Activated T-cell treated with anti-CD3 and anti-CD28 coated beads, Interleukin-2, amount 50 U/mL, for 48 hours (primary cell): ENCODE data around the gene TDRD9.

ENCODE experiments used
- DNase-seq, 2 experiments: peaks; one replicate each; pipeline ENCODE4 v3.0.0-alpha.2; 2020

TDRD9 gene

GRCh38 chr14:104081261-104081835 lies 153.1 kb downstream of the TDRD9 start:
- no peak for DNase-seq

- no peak for DNase-seq
These were observed 153.8 kb downstream of the TDRD9 start for GRCh38 chr14:104081951-104082464.

DNA sequence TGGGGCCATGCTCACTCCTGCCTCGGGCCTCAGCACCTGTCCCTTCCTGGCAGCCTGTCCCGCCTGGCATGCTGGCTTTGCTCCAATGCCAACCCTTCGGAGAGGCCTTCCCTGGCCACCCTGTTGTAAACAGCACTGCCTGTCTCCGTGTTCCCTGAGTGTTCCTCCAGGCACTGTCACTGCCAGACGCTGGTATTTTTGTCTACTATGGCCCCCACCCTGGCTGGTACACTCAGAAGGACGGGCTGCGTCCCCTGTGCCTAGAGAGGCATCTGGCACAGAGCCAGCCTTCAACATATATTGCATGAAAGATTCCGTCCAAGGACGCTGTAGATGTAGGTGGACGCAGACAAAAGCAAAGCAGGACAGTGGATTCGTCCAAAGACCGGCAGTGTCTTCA lies 154.6 kb downstream of the TDRD9 start:
- DNase-seq = no peak

DNA sequence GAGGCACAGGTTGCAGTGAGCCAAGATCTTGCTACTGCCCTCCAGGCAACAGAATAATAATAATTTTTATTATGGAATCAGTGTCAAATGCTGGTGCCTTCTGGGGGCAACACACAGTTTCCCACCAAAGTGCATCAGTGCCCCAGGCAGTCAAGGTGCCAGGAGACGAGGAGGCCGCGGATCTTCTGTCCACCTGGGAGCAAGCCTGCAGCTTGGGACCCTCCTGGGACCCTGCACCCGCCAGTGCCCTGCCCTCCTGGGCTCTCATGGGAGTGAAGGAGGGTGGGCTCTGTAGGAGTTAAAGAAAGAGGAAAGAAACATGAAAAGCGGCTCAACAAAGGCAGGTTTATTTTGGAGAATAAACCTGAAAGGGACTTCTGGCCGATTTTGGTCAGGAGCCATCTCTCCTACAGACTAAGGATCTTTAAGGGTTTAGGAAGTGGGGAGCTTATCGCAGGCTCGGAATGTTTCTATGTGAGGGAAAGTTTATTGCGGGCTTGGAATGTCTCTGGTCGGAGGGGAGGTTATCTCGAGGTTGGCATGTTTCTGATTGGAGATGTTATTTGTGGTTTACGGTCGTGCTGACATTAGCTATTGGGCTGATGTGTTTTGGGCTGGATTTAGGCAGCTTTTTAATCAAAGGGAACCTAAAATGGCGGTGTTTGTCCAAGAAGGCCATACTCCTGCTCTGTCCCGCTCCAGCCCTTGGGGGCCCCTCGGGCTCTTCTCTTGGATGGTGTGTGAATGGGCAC lies 156.2 kb downstream of the TDRD9 start:
- DNase-seq = no peak

DNA sequence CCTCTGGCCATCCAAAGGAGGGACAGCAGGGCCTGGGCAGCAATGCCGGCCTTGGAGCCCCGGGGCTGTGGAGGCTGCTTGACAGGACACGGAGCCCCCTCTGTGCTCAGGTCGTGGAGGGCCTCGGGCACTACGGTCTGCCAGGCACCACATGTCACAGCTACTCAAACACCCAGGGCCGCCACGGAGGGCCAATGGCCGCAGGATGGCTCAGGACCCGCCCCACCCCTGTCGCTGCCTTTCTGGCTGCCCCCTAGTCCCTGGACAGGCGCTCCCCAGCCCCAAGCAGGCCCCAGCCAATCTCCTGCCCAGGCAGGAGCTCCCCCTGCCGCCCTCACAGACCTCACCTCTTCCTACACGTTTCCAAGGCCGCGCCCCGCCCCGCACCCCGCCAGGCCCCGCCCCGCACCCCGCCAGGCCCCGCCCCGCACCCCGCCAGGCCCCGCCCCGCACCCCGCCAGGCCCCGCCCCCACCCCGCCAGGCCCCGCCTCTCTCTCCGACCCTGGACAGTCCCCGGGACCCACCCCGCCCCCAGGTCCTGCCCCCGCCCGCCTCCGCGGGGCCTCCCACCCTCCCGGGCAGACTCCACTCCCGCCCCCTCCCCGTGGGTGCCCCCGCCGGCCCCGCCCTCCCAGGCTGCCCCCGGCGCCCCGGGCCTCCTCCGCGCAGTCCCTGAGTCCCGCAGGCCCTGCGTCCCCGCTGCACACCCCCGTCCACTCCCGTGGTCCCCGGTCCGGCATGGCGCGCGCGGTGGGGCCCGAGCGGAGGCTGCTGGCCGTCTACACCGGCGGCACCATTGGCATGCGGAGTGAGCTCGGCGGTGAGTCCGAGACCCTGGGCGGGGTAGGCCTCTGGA lies 157.0 kb downstream of the TDRD9 start, which contains the start of gene ASPG:
ASPG (plus strand) TSS at position 669 of the 857 bp plus-strand sequence; CDS start at position 740, 71 bp downstream.
- DNase-seq = no peak

DNA sequence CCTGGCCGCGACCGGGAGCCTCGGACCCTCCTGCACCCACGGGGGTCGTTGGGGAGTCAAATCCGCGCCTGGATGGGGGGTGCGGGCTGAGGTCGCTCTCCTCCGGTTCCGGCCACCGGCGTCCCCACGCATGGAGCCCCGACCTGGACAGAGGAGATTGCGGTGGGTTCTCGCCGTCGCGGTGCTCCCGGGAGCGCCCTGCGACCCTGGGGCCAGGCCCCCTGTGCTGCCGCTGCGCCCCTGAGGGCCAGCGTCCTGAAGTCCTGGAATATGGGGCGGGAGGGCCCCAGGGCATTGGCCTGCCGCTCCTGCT lies 157.6 kb downstream of the TDRD9 start:
- DNase-seq = no peak

DNA sequence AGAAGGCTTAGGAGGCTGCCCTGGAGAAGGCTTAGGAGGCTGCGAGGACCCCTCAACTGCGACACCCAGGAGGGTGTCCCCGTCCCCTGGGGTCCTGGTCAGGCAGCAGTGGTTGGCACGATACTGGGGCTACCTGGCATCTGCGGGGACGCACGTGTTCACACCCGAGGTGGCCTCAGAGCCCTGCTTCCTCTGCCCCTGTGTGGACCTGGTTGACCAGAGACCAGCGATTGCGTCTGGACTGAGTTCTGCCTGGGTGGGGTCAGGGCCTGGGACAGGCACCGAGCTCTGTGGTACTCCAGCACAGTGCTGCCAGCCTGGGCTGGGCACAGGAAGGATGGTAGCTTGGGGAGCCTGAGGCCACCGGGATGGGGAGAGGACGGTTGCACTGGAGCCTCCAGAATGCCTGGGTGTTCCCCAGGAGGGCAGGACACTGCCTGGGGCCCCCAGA lies 158.0 kb downstream of the TDRD9 start:
- DNase-seq = no peak

- no peak for DNase-seq
These were observed 158.6 kb downstream of the TDRD9 start for GRCh38 chr14:104086661-104087461.

GRCh38 chr14:104087505-104087904 lies 159.2 kb downstream of the TDRD9 start:
- DNase-seq = no peak

- no peak for DNase-seq
These were observed 160.0 kb downstream of the TDRD9 start for GRCh38 chr14:104087981-104088850.

DNA sequence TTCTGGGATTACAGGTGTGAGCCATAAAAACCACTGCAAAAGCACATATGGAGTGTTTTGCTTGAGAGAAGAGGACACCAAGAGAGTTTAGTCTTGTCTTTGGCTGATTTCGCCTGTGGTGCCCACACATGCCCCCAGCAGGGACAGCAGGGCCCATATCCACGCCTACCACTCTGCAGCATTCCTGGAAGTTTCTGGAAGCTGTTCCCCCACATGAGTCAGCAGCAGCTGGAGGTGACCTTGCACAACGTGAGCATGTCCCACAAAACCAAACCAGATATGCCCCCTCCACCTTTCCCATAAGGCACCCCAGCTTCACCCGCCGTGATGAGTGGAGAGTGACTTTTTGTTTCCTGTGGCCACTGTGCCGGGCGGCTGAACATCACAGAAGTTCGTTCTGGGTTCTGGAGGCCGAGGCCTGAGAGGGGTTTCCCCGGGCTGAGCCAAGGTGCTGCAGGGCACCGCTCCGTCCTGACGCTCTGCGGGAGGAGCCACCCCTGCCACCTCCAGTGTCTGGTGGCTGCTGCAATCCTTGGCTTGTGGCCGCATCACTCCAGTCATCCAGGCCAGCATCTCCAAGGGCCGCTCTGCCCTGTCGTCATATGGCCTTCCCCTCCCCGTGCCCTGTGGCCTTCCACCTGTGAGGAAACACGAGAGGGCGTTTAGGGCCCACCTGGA lies 162.0 kb downstream of the TDRD9 start:
- DNase-seq = no peak

GRCh38 chr14:104091061-104091926 lies 163.0 kb downstream of the TDRD9 start:
- no peak for DNase-seq

- no peak for DNase-seq
These were observed 163.9 kb downstream of the TDRD9 start for GRCh38 chr14:104091927-104092771.

DNA sequence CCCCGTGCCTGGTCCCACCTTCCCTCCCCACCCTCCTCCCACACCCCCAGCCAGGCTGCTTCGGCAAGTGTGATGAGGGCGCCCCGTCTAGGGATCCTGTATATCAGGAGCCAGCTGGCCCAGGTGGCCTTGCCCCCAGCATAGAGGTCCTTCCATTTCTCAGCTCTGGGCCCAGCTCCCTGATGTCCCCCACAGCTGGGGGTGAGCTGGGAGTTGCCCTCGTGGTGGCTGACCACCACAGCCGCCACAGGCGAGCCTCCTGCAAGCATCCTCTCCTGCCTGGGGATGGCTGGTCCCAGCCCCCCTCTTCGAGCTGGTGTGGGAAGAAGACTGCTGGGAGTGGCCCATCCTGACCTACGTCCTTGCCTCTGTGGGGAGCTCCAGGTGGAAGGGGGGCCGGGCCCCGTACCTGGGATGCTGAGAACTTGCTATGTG lies 164.7 kb downstream of the TDRD9 start:
- no peak for DNase-seq

- DNase-seq = no peak
These were observed 165.3 kb downstream of the TDRD9 start for GRCh38 chr14:104093366-104094055.

GRCh38 chr14:104094056-104094708 lies 165.9 kb downstream of the TDRD9 start:
- no peak for DNase-seq

DNA sequence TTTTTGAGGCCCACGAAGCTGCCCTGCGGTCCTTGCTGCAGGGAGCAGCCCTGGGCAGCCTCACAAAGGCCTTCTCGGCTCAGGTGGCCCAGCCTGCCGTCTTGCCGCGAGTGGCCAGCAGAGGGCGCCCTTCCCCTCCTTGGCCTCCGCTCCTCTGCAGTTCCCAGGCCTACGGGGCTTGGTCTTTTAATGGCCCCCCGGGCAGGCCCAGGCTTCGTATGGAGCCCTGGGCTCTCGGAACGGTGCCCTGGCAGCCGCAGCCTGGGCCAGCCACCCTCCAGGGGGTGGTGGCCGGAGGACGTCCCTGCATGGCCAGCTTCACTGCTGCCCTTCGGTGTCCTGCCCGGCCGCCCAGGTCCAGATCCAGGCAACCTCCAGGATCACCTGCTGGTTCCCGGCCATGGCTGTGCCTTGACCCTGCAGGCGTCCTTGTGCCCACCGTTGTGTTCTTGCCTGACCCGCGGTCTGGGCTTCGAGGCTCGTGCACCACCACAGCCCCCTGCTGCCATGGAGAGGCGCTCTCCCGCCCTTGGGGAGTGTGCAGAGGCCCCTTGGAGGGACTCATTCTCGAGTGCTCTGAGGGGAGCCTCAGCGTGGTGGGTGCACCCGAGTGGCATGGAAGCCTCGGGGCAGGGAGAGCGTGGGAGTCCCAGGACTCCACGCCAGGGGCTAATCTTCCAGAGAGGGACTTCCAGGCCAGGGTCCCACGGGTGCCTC lies 166.6 kb downstream of the TDRD9 start:
- peak; percentile 86 to 87 for DNase-seq
